HFFc6 (cell line): Measurements from ENCODE around the gene MLEC. TPM values are rescaled to one million over a fixed set of nuclear protein-coding genes. Genes with fewer than 3 reads are reported as not detected.

Experiments
- DNase-seq: peaks from one replicate; pipeline ENCODE4 v3.0.0-alpha.2; 2018
- H3K27ac Mint-ChIP-seq: 2 replicates; pipeline ENCODE4 v1.8.0; 2020; ENCODE audit warnings: mild to moderate bottlenecking, mixed read lengths
- H3K27me3 Mint-ChIP-seq: 2 replicates; pipeline ENCODE4 v1.8.0; 2021; ENCODE audit warnings: mild to moderate bottlenecking, moderate library complexity, mixed read lengths; ENCODE audit not compliant: insufficient read depth
- H3K36me3 Mint-ChIP-seq: 2 replicates; pipeline ENCODE4 v1.8.0; 2021; ENCODE audit warnings: low read depth, mixed read lengths
- H3K4me1 Mint-ChIP-seq: 2 replicates; pipeline ENCODE4 v1.8.0; 2020; ENCODE audit warnings: low read depth, mixed read lengths
- H3K4me3 Mint-ChIP-seq: 2 replicates; pipeline ENCODE4 v1.8.0; 2020; ENCODE audit warnings: mild to moderate bottlenecking, moderate library complexity, mixed read lengths
- H3K9me3 Mint-ChIP-seq: 2 replicates; pipeline ENCODE4 v1.8.0; 2020; ENCODE audit warnings: mild to moderate bottlenecking, mixed read lengths
- total RNA-seq, 6 experiments: library from RNA; stranded (reverse); fragmentation: NEBNext Ultra II Directional; extraction: Animal tissue kit (Norgen Biotek cat#: 25700); gene quantifications; 2 replicates in 1 of 6; 3 replicates in 5 of 6; pipeline ENCODE4 v1.2.3, GENCODE V29; 2021
- TF ChIP-seq, protein P1 (sequence below): fragments of 200-600 bp; sonication (generic); IDR thresholded peaks from 2 replicates; pipeline ENCODE4 v1.5.0; 2021; ENCODE audit warnings: antibody characterized with exemption, mild to moderate bottlenecking

MLEC gene
- total RNA-seq, 6 experiments from 2014 or later, result 195 to 241 (median 209) TPM

DNA sequence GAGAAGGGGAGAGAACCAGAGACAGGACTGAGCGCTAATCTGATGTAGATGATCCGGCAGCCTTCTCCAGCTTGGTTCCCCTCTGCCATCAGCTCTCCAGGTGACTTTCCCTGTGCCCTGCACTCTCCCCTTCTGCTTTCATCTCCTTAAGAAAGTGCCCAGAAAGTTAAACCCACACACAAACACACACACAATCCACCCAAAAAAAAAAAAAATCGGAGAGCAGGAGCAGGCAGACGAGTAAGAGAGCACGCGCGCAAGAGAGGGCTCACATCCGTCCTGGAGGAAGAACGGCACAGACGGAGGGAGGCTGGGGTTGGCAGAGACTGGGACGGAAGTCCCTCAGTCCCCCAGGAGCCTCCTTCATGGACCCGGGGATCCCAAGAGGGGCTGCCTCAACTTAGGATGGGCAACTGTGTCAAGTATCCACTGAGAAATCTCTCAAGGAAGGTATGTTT is 36.7 kb upstream of the MLEC start:
- H3K36me3 Mint-ChIP-seq, result no peaks in the 10 kb centered on the region
- H3K9me3 Mint-ChIP-seq, result no peaks in the 10 kb centered on the region
- peak overlapping the region; percentile 89; the same call in 1 of the 2 replicates for H3K4me3 Mint-ChIP-seq
- H3K27ac Mint-ChIP-seq, result no peak overlapping the region
- peaks cover 33% of the 10 kb centered on the region for H3K27me3 Mint-ChIP-seq
- no peak for DNase-seq
- TF ChIP-seq, protein P1, sequence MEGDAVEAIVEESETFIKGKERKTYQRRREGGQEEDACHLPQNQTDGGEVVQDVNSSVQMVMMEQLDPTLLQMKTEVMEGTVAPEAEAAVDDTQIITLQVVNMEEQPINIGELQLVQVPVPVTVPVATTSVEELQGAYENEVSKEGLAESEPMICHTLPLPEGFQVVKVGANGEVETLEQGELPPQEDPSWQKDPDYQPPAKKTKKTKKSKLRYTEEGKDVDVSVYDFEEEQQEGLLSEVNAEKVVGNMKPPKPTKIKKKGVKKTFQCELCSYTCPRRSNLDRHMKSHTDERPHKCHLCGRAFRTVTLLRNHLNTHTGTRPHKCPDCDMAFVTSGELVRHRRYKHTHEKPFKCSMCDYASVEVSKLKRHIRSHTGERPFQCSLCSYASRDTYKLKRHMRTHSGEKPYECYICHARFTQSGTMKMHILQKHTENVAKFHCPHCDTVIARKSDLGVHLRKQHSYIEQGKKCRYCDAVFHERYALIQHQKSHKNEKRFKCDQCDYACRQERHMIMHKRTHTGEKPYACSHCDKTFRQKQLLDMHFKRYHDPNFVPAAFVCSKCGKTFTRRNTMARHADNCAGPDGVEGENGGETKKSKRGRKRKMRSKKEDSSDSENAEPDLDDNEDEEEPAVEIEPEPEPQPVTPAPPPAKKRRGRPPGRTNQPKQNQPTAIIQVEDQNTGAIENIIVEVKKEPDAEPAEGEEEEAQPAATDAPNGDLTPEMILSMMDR, result no peak
- H3K4me1 Mint-ChIP-seq, result peaks cover 36% of the 10 kb centered on the region

DNA sequence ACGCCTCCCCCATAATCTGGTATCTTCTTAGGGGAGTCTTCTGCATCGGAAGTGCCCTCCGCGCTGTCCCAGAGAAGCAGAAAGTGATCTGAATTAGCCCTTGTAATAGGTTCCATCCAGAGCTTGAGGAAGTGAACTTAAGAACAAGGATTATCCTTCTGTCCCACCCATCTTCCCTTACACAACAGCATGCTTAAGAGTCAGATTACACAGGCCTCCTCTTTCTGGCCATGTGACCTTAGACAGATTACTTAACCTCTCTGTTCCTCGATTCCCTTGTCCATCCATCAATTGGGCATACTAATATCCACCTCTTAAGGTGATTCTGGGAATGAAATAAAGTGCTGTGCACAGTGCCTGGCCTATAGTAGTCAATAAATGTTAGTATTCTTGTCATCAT is 35.1 kb upstream of the MLEC start:
- DNase-seq, result no peak
- TF ChIP-seq, protein P1, result no peak

DNA sequence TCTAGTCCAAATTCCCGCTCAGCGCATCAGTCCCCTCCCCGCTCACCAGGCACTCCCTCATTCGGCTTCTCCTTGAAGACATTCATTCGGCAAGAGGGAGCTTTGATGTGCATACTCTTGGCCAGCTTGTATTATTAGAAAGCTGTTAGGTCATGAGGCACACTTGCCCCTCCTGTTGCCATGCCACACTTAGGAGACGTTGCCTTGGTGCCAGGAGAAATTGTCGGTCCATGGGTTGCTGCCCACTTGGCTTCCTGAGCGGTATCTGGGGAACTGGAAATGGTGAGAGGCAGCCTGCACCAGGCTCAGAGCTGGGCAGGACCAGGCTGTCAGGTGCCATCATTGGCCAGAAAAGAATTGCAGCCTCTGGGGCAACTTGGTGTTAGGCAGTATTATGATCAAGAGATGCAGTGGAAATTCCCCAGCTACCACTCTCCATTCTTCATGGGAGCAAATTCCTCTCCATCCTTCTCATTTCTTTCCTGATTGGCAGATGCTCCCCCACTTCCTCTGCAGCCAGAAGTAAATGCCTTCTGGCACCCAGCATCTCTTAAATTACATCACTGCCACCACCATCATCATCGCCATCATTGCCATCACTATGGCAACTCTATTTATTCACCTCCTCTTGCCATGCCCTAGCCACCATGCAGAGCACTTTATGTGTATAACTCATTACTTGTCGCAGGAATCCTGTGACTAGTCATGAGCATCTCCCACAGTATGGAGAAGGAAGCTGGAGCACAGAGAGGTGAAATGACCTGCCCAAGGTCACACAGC is 34.1 kb upstream of the MLEC start:
- H3K4me3 Mint-ChIP-seq, result no peak overlapping the region
- H3K9me3 Mint-ChIP-seq, result no peaks in the 10 kb centered on the region
- peaks cover 29% of the 10 kb centered on the region for H3K4me1 Mint-ChIP-seq
- no peaks in the 10 kb centered on the region for H3K36me3 Mint-ChIP-seq
- TF ChIP-seq, protein P1, result no peak
- no peak overlapping the region for H3K27ac Mint-ChIP-seq
- H3K27me3 Mint-ChIP-seq, result peaks cover 33% of the 10 kb centered on the region
- peak; percentile 29 for DNase-seq

More for the DNA sequence above, 35.1 kb upstream of the MLEC start:
- peaks cover 34% of the 10 kb centered on the region for H3K4me1 Mint-ChIP-seq
- H3K27ac Mint-ChIP-seq, result no peak overlapping the region
- no peaks in the 10 kb centered on the region for H3K9me3 Mint-ChIP-seq
- peaks cover 33% of the 10 kb centered on the region for H3K27me3 Mint-ChIP-seq
- H3K36me3 Mint-ChIP-seq, result no peaks in the 10 kb centered on the region
- no peak overlapping the region for H3K4me3 Mint-ChIP-seq

DNA sequence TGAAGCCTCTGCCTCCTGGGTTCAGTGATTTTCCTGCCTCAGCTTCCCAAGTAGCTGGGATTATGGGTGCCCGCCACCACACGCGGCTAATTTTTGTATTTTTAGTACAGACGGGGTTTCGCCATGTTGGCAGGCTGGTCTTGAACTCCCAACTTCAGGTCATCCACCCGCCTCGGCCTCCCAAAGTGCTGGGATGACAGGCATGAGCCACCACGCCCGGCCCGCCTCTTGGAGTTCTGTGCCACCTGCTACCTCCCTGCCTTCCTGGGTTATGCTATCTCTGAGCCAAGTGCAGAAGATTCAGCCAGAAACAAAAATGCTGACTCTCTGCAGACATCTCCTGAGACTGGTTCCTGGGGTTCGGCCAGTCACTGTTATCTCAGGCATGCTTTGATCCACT is 33.3 kb upstream of the MLEC start:
- Mint-ChIP-seq H3K36me3 (no peaks in the 10 kb centered on the region), H3K27me3 (peaks cover 33% of the 10 kb centered on the region), H3K9me3 (no peaks in the 10 kb centered on the region), H3K4me1 (peaks cover 22% of the 10 kb centered on the region), H3K27ac (no peak overlapping the region), H3K4me3 (no peak overlapping the region)
- TF ChIP-seq, protein P1, result no peak
- no peak for DNase-seq

DNA sequence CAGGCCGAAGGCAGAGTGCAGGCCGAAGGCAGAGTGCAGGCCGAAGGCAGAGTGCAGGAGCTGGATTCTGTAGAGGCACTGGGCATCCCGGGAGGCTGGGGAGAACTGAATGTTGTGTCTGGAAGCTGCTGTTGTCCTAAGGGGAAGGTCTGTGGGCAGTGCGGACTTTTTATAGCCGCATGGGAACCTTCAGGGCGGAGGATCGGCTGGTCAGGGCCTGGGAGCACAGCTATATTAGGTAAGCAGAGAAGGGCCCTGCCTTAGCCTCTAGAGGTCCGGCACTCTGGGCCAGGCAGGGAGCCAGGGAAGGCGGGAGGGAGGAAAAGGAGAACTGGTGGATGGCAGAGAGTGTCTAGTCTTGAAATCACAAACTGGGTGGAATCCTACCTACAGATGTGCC is 32.3 kb upstream of the MLEC start:
- H3K9me3 Mint-ChIP-seq, result no peaks in the 10 kb centered on the region
- H3K4me1 Mint-ChIP-seq, result peaks cover 12% of the 10 kb centered on the region
- no peak for DNase-seq
- peaks cover 41% of the 10 kb centered on the region for H3K27me3 Mint-ChIP-seq
- no peak overlapping the region for H3K4me3 Mint-ChIP-seq
- no peak overlapping the region for H3K27ac Mint-ChIP-seq
- TF ChIP-seq, protein P1, result no peak
- H3K36me3 Mint-ChIP-seq, result no peaks in the 10 kb centered on the region
